Measurements from ENCODE around the gene PHLDB1. TPM values are rescaled to one million over a fixed set of nuclear protein-coding genes. Genes with fewer than 3 reads are reported as not detected.
A peak's percentile ranks its signal among the peaks of the same experiment; 100 is the strongest.

The PHLDB1 gene
- total RNA-seq, 1 donor: 132 TPM

DNA sequence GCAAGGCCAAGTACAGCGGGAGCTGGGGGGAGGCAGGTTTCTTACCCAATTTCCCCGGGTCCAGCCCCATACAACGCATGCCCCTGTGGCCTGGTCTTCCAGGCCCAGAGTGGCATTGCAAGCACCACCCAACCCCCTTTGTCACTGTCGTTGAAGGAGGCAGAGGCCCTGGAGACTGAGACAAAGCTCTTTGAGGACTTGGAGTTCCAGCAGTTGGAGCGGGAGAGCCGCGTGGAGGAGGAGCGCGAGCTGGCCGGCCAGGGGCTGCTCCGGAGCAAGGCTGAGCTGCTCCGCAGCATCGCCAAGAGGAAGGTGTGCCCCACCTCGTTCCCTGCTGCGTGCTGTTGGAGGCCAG lies 27.8 kb downstream of the PHLDB1 start:
- TF ChIP-seq, protein P1, sequence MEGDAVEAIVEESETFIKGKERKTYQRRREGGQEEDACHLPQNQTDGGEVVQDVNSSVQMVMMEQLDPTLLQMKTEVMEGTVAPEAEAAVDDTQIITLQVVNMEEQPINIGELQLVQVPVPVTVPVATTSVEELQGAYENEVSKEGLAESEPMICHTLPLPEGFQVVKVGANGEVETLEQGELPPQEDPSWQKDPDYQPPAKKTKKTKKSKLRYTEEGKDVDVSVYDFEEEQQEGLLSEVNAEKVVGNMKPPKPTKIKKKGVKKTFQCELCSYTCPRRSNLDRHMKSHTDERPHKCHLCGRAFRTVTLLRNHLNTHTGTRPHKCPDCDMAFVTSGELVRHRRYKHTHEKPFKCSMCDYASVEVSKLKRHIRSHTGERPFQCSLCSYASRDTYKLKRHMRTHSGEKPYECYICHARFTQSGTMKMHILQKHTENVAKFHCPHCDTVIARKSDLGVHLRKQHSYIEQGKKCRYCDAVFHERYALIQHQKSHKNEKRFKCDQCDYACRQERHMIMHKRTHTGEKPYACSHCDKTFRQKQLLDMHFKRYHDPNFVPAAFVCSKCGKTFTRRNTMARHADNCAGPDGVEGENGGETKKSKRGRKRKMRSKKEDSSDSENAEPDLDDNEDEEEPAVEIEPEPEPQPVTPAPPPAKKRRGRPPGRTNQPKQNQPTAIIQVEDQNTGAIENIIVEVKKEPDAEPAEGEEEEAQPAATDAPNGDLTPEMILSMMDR (IDR thresholded peaks at IDR 0.05; ENCODE audit: insufficient read depth, low read depth, low read length): no peak
- no peak for DNase-seq (ENCODE audit: low read depth)
- no peak overlapping the region for H3K4me3 ChIP-seq (ENCODE audit: low read depth, low read length)

DNA sequence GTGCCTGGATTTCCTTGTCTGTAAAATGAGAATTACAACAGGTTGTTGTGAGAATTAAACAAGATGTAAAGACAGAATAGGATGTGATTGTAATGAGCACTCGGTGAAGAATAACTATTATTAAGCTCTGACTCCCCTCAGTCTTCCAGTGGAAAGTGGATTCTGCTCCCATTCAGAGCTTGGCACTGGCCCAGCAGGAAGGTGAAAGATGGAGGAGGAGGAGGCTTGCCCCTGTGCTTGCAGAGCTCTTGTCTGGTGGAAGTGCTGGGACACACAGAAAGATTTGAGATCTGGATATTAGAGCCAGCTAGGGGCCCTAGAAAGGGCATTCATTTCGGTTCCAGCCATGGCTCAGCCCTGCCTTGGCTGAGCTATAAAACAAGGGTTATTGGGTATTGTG lies 28.2 kb downstream of the PHLDB1 start:
- no peak for DNase-seq (ENCODE audit: low read depth)
- H3K4me3 ChIP-seq (ENCODE audit: low read depth, low read length): no peak overlapping the region
- TF ChIP-seq, protein P1 (IDR thresholded peaks at IDR 0.05; ENCODE audit: insufficient read depth, low read depth, low read length): no peak

DNA sequence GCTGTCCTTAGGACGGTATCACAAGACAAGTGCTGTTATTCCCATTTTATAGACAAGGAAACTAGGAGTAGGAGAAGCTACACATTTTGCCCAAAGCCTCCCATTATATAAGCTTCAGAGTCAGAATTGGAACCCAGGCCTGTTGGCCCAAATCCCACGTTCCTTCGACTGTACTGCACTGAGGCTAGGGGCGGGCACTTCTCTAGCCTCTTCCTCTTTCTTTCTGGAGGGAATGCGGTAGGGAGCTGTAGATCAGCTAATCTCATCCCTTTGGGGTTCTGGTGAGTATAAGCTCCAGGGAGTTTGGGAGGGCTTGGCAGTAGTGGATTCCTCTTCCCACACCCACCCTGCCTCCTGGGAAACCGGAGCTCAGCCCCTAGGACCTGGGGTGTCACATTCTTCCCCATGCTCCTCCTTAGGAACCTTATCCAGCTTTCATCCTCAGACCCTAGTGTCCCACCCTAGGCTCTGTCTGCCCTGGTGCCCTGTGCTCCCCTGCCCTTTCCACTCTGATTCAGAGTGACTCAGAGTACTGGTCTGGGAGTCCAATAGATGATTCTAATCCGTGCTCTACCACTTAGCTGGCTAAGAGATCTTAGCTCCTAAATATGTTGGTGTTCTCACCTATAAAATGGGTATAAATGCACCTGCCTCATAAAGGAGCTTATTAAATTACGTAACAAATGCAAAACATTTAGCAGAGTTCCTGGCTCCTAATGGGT lies 29.3 kb downstream of the PHLDB1 start:
- no peak overlapping the region for H3K4me3 ChIP-seq (ENCODE audit: low read depth, low read length)
- TF ChIP-seq, protein P1 (IDR thresholded peaks at IDR 0.05; ENCODE audit: insufficient read depth, low read depth, low read length): no peak
- DNase-seq (ENCODE audit: low read depth): no peak

DNA sequence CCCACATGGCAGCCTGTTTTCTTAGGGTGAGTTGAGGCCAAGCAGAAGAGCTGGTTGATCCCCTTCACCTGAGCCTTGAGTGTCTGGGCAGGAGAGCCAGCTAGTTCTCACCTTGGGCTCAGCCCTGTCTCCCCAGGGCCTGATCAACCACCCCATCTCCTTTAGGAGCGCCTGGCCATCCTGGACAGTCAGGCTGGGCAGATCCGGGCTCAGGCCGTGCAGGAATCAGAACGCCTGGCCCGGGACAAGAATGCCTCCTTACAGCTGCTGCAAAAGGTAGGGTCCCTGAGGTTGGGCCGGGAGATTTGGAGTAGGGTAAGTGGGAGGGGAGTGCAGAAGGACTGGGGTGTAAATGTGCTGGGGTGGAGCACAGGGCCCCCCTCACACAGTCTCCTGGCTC lies 31.3 kb downstream of the PHLDB1 start:
- H3K4me3 ChIP-seq (ENCODE audit: low read depth, low read length): no peak overlapping the region
- TF ChIP-seq, protein P1 (IDR thresholded peaks at IDR 0.05; ENCODE audit: insufficient read depth, low read depth, low read length): no peak
- DNase-seq (ENCODE audit: low read depth): no peak

DNA sequence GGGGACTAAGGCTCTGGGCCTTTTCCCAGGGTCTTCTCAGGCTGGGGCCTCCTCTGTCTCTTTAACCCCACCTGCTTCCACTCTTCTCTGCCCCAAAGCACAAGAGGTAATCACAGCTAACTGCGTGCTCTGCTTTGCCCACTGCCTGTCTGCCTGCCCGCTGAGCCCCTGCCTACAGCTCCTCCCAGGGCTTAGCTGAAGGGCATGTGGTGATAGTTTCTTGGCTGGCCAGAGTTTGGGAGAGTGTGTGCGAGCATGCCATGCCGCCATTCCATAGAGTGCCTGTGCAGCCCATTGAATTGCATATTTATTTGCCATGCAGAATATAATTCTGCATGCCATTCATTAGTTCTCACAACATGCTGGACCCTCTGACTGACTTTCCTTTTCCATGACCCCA lies 32.5 kb downstream of the PHLDB1 start:
- DNase-seq (ENCODE audit: low read depth): no peak
- H3K4me3 ChIP-seq (ENCODE audit: low read depth, low read length): no peak overlapping the region
- TF ChIP-seq, protein P1 (IDR thresholded peaks at IDR 0.05; ENCODE audit: insufficient read depth, low read depth, low read length): no peak

DNA sequence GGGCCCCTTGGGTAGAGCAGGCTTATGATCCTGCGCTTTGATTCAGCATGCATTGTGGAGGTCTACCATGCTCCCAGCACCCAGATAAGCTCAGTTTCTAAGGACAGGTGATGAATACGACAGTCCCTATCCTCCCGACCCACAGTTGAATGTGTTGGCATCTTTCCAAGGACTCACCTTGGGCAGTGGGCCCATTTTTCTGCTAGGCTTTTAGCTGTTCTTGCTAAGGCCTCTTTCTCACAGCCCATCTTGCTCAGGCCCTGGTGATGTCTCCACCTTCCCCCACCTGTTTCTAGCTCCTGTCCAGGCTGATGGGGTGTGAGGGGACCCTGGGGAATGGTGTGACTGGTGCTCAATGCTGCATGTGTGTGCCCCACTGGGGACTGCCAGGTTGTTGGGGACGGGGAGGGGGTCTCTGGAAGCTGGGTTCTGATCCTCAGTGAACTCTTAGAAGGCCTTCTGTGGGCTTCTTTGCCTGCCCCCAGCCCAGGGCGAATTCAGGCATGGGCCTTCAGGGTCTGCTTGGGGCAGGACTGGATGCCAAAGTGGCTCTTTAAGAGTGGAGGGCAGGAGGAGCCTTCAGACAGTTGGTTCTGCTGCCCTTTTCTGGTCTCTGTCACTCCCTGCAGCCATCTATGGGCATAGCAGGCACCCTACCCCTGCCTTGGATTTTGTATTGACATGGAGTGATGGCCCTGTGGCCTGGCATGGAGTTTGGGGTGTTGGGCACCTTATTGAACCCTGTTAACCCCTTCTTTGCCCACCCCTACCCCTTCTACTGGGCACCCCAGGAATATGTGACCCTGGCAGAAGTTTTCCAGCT lies 33.1 kb downstream of the PHLDB1 start:
- TF ChIP-seq, protein P1 (IDR thresholded peaks at IDR 0.05; ENCODE audit: insufficient read depth, low read depth, low read length): peak; percentile 21
- no peak overlapping the region for H3K4me3 ChIP-seq (ENCODE audit: low read depth, low read length)
- DNase-seq (ENCODE audit: low read depth): no peak

All from fibroblast of villous mesenchyme (primary cell).